Testis (tissue), 3 donors: ENCODE data around the gene ZFAND2B. TPM values are rescaled to one million over a fixed set of nuclear protein-coding genes. Genes with fewer than 3 reads are reported as not detected.

Experiments
- DNase-seq: peaks from one replicate; pipeline ENCODE4 v3.0.0-alpha.2; 2019
- H3K27ac ChIP-seq, 2 donors: fragments of 200-600 bp; sonication (generic); one replicate each; pipeline ENCODE4 v1.5.1; 2019
- H3K27me3 ChIP-seq: fragments of 200-600 bp; sonication (generic); one replicate; pipeline ENCODE4 v1.5.1; 2019
- H3K36me3 ChIP-seq: fragments of 200-600 bp; sonication (generic); one replicate; pipeline ENCODE4 v1.5.1; 2017; ENCODE audit warnings: low read depth; ENCODE audit errors: missing control alignments
- H3K4me1 ChIP-seq: fragments of 200-600 bp; sonication (generic); one replicate; pipeline ENCODE4 v1.5.1; 2019
- H3K4me3 ChIP-seq, 2 donors: fragments of 200-600 bp; sonication (generic); one replicate each; pipeline ENCODE4 v1.5.1; 2017 to 2019
- H3K9me3 ChIP-seq: fragments of 200-600 bp; sonication (generic); one replicate; pipeline ENCODE4 v1.5.1; 2017
- CTCF ChIP-seq, 3 experiments: fragments of 450-650 bp in 2 of 3; fragments of 200-600 bp in 1 of 3; sonication (generic) in 1 of 3; IDR thresholded peaks; one replicate each; pipeline ENCODE4 v1.5.1; 2016 to 2019; ENCODE audit warnings: antibody characterized with exemption in 3 of 3, mild to moderate bottlenecking in 2 of 3, moderate library complexity in 1 of 3
- POLR2A ChIP-seq: fragments of 450-650 bp; IDR thresholded peaks from one replicate; pipeline ENCODE4 v1.6.1; 2017; ENCODE audit warnings: antibody characterized with exemption, mild to moderate bottlenecking, moderate library complexity
- WGBS, 2 donors: methylation state at CpG; one replicate each; pipeline ENCODE4 v1.1.5; 2018; 5-methylcytosine and 5-hydroxymethylcytosine counted together
- intact Hi-C: fragments of 100-400 bp; cut with DNase I; formaldehyde crosslinking; loops from one replicate; pipeline ENCODE4 v1.15.1; 2023; ENCODE audit warnings: low total_unique reads
- polyA plus RNA-seq: library from polyadenylated mRNA; stranded (reverse); fragments of 350-450 nt; fragmentation: Illumina TruSeq; extraction: RNeasy Lipid Tissue Mini Kit (QIAGEN cat#74804); gene quantifications from one replicate; pipeline ENCODE4 v1.2.3, GENCODE V29; 2014; ENCODE audit warnings: low read depth, low replicate concordance; ENCODE audit not compliant: insufficient read depth
- total RNA-seq, 2 donors: library from RNA; depleted of rRNA; stranded (reverse); fragments of >200 nt; gene quantifications; one replicate each; pipeline ENCODE4 v1.2.3, GENCODE V29; 2016

The ZFAND2B gene
- total and polyA plus RNA-seq, 3 donors from 2014 or later, result 27.0 to 41.3 (median 34.3) TPM

- TF ChIP-seq POLR2A (no peak), CTCF (IDR thresholded peaks at IDR 0.05) (no peak)
- intact Hi-C loops, result no loop called here
- H3K36me3 ChIP-seq, result no peaks in the 10 kb centered on the region
- no peak overlapping the region for H3K4me3 ChIP-seq
- DNase-seq, result peak; percentile 10
- H3K9me3 ChIP-seq, result no peaks in the 10 kb centered on the region
- no peaks in the 10 kb centered on the region for H3K27me3 ChIP-seq
- H3K4me1 ChIP-seq, result peaks cover 18% of the 10 kb centered on the region
- WGBS, 2 donors, result 93 to 95% methylated on average over 23 to 24 of the region's 24 CpGs
- no peak overlapping the region for H3K27ac ChIP-seq
Measured at GRCh38 chr2:219210196-219210885, 3.8 kb downstream of the ZFAND2B start.

- intact Hi-C loops, result no loop called here
- WGBS, 2 donors, result 89% methylated on average over 9 of the region's 9 CpGs
- H3K36me3 ChIP-seq, result no peaks in the 10 kb centered on the region
Measured at GRCh38 chr2:219210886-219211362, 4.3 kb downstream of the ZFAND2B start.

GRCh38 chr2:219213026-219213415 lies 6.4 kb downstream of the ZFAND2B start:
- no peaks in the 10 kb centered on the region for H3K9me3 ChIP-seq
- H3K27ac ChIP-seq, result no peak overlapping the region
- no peak for DNase-seq
- 88 to 95% methylated on average over 6 to 8 of the region's 8 CpGs for WGBS, 2 donors
- TF ChIP-seq CTCF (IDR thresholded peaks at IDR 0.05) (no peak), POLR2A (no peak)
- H3K27me3 ChIP-seq, result no peaks in the 10 kb centered on the region
- no peaks in the 10 kb centered on the region for H3K36me3 ChIP-seq
- H3K4me3 ChIP-seq, result no peak overlapping the region
- intact Hi-C loops, result no loop called here
- H3K4me1 ChIP-seq, result peaks cover 14% of the 10 kb centered on the region

More at GRCh38 chr2:219210886-219211362, 4.3 kb downstream of the ZFAND2B start:
- Histone ChIP-seq H3K27me3 (no peaks in the 10 kb centered on the region), H3K9me3 (no peaks in the 10 kb centered on the region), H3K27ac (no peak overlapping the region), H3K4me1 (peaks cover 17% of the 10 kb centered on the region), H3K4me3 (no peak overlapping the region)
- peak; percentile 8 for DNase-seq
- no peak for TF ChIP-seq POLR2A
- TF ChIP-seq CTCF (IDR thresholded peaks at IDR 0.05), result no peak

- TF ChIP-seq POLR2A, result no peak
- no peak for TF ChIP-seq CTCF (IDR thresholded peaks at IDR 0.05)
- intact Hi-C loops, result no loop called here
- no peaks in the 10 kb centered on the region for H3K27me3 ChIP-seq
- H3K27ac ChIP-seq, result no peak overlapping the region
- peaks cover 16% of the 10 kb centered on the region for H3K4me1 ChIP-seq
- no peaks in the 10 kb centered on the region for H3K36me3 ChIP-seq
- 98% methylated on average over 8 to 10 of the region's 10 CpGs for WGBS, 2 donors
- no peak for DNase-seq
- no peaks in the 10 kb centered on the region for H3K9me3 ChIP-seq
- no peak overlapping the region for H3K4me3 ChIP-seq
Measured at GRCh38 chr2:219213486-219214071, 7.0 kb downstream of the ZFAND2B start.
